SK-N-SH treated with all-trans-retinoic acid at 6 μM for 48 hours (cell line): ENCODE results near the gene CDIP1.

Experiments used
- ATAC-seq: fragments of 200-7000 bp; cut with Tn5 transposase; 3 replicates; pipeline ENCODE4 v1.9.1; 2020; ENCODE audit warnings: mild to moderate bottlenecking, moderate library complexity
- ARNTL ChIP-seq: fragments of 450-650 bp; formaldehyde crosslinking; IDR thresholded peaks from 2 replicates; pipeline ENCODE4 v1.5.0; 2020; ENCODE audit warnings: low read depth, mild to moderate bottlenecking, moderate library complexity, borderline replicate concordance
- BACH2 ChIP-seq: fragments of 250-450 bp; sonication (Bioruptor Pico); IDR thresholded peaks from 2 replicates; pipeline ENCODE4 v1.9.0; 2021; ENCODE audit warnings: mild to moderate bottlenecking, borderline replicate concordance
- GLIS3 ChIP-seq: fragments of 250-450 bp; sonication (Bioruptor Pico); IDR thresholded peaks from 2 replicates; pipeline ENCODE4 v1.5.0; 2020; ENCODE audit warnings: mild to moderate bottlenecking, moderate library complexity
- ISL1 ChIP-seq: fragments of 250-450 bp; sonication (Bioruptor Pico); IDR thresholded peaks from 2 replicates; pipeline ENCODE4 v2.1.2; 2022; ENCODE audit warnings: mild to moderate bottlenecking, moderate library complexity
- OSR1 ChIP-seq: fragments of 250-450 bp; sonication (Bioruptor Pico); IDR thresholded peaks from 2 replicates; pipeline ENCODE4 v1.8.0; 2022; ENCODE audit warnings: moderate library complexity, mild to moderate bottlenecking, inconsistent platforms
- PPARA ChIP-seq: fragments of 250-450 bp; sonication (Bioruptor Pico); IDR thresholded peaks from 2 replicates; pipeline ENCODE4 v1.5.0; 2020; ENCODE audit warnings: mild to moderate bottlenecking, borderline replicate concordance
- RARB ChIP-seq: fragments of 250-450 bp; sonication (Bioruptor Pico); IDR thresholded peaks from 2 replicates; pipeline ENCODE4 v1.8.0; 2021; ENCODE audit warnings: mild to moderate bottlenecking, moderate library complexity
- TCF4 ChIP-seq: fragments of 250-450 bp; sonication (Bioruptor Pico); IDR thresholded peaks from 2 replicates; pipeline ENCODE4 v1.8.0; 2021; ENCODE audit warnings: mild to moderate bottlenecking, moderate library complexity, borderline replicate concordance
- TOX ChIP-seq: fragments of 250-450 bp; sonication (Bioruptor Pico); IDR thresholded peaks from 2 replicates; pipeline ENCODE4 v1.8.0; 2021; ENCODE audit warnings: mild to moderate bottlenecking, moderate library complexity, borderline replicate concordance
- ZC3H10 ChIP-seq: fragments of 250-450 bp; sonication (Bioruptor Pico); IDR thresholded peaks from 2 replicates; pipeline ENCODE4 v1.5.1; 2021; ENCODE audit warnings: mild to moderate bottlenecking, moderate library complexity
- ZFP3 ChIP-seq: fragments of 250-450 bp; sonication (Bioruptor Pico); IDR thresholded peaks from 2 replicates; pipeline ENCODE4 v1.5.0; 2020; ENCODE audit warnings: mild to moderate bottlenecking, moderate library complexity
- ZFP30 ChIP-seq: fragments of 450-650 bp; formaldehyde crosslinking; IDR thresholded peaks from 2 replicates; pipeline ENCODE4 v1.5.0; 2022; ENCODE audit warnings: mild to moderate bottlenecking, moderate library complexity
- ZNF565 ChIP-seq: fragments of 450-650 bp; formaldehyde crosslinking; conservative IDR thresholded peaks from 2 replicates; pipeline ENCODE4 v1.5.0; 2020; ENCODE audit warnings: low read depth, mild to moderate bottlenecking, moderate library complexity
- ZNF70 ChIP-seq: fragments of 450-650 bp; formaldehyde crosslinking; IDR thresholded peaks from 2 replicates; pipeline ENCODE4 v1.5.0; 2020; ENCODE audit warnings: mild to moderate bottlenecking, moderate library complexity
- ZNF8 ChIP-seq: fragments of 450-650 bp; formaldehyde crosslinking; IDR thresholded peaks from 2 replicates; pipeline ENCODE4 v1.5.0; 2020; ENCODE audit warnings: mild to moderate bottlenecking, moderate library complexity
- TF ChIP-seq, protein P1 (sequence below): fragments of 250-450 bp; sonication (Bioruptor Pico); IDR thresholded peaks from 2 replicates; pipeline ENCODE4 v1.5.1; 2020; ENCODE audit warnings: low read depth, mild to moderate bottlenecking, moderate library complexity
- TF ChIP-seq, protein P2 (sequence below): fragments of 250-450 bp; sonication (Bioruptor Pico); IDR thresholded peaks from 2 replicates; pipeline ENCODE4 v1.8.0; 2020; ENCODE audit warnings: mild to moderate bottlenecking, moderate library complexity, borderline replicate concordance
- TF ChIP-seq, protein P3 (sequence below): fragments of 250-450 bp; sonication (Bioruptor Pico); IDR thresholded peaks from 2 replicates; pipeline ENCODE4 v1.5.1; 2021; ENCODE audit warnings: mild to moderate bottlenecking, moderate library complexity
- TF ChIP-seq, protein P4 (sequence below): fragments of 250-450 bp; sonication (Bioruptor Pico); IDR thresholded peaks from 2 replicates; pipeline ENCODE4 v1.5.0; 2020; ENCODE audit warnings: mild to moderate bottlenecking, moderate library complexity
- TF ChIP-seq, protein P5 (sequence below): fragments of 250-450 bp; sonication (Bioruptor Pico); IDR thresholded peaks from 2 replicates; pipeline ENCODE4 v1.8.0; 2021; ENCODE audit warnings: low read depth, mild to moderate bottlenecking, moderate library complexity, borderline replicate concordance

The CDIP1 gene

DNA sequence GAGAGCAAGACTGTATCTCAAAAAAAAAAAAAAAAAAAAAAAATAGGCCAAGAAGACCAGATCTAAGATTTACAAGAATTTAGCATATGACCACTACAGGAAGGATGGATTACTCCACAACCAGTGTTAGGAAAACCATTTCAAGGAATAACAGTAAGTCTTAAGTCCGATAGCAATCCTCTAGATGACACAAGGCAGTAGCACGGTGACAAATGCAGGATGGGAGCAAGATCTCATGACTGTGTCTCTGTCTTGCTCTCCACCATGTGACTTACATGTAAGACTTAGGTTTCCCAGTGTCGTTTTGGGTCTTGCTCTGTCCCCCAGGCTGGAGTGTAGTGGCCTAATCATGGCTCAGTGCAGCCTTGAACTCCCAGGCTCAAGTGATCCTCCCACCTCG lies 45.3 kb upstream of the CDIP1 start:
- TF ChIP-seq, protein P1, sequence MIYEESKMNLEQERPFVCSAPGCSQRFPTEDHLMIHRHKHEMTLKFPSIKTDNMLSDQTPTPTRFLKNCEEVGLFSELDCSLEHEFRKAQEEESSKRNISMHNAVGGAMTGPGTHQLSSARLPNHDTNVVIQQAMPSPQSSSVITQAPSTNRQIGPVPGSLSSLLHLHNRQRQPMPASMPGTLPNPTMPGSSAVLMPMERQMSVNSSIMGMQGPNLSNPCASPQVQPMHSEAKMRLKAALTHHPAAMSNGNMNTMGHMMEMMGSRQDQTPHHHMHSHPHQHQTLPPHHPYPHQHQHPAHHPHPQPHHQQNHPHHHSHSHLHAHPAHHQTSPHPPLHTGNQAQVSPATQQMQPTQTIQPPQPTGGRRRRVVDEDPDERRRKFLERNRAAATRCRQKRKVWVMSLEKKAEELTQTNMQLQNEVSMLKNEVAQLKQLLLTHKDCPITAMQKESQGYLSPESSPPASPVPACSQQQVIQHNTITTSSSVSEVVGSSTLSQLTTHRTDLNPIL (CRISPR knock-in tag) = no peak
- no peak for TF ChIP-seq PPARA (CRISPR knock-in tag)
- no peak for TF ChIP-seq RARB
- no peak for TF ChIP-seq TCF4 (CRISPR knock-in tag)
- no peak for TF ChIP-seq ZFP3
- no peak for TF ChIP-seq GLIS3 (CRISPR knock-in tag)
- no peak for TF ChIP-seq ZNF8 (CRISPR knock-in tag)
- no peak for ATAC-seq

DNA sequence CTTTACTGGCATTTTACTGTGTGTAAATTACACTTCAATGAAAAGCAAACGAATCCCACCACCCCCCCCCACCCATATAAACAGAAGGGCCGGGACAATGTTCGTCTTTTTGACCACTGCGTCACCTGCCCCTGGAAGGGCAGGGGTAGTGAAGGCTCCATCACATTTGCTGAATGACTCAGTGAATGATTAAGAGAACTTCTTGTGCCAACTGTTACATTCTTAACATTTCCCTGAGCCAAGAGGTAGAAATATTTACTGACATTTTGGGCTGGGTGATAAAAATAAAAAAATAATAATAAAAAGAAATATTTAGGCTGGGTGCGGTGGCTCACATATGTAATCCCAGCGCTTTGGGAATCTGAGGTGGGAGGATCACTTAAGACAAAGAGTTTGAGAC lies 41.7 kb upstream of the CDIP1 start:
- no peak for TF ChIP-seq ARNTL (CRISPR knock-in tag)
- TF ChIP-seq BACH2 (CRISPR knock-in tag) = no peak
- TF ChIP-seq TCF4 (CRISPR knock-in tag) = no peak
- TF ChIP-seq ZFP3 = no peak
- ATAC-seq = no peak

GRCh38 chr16:4578961-4579530 lies 40.5 kb upstream of the CDIP1 start:
- no peak for ATAC-seq
- TF ChIP-seq, protein P1 (CRISPR knock-in tag) = no peak
- no peak for TF ChIP-seq ARNTL (CRISPR knock-in tag)
- TF ChIP-seq, protein P2, sequence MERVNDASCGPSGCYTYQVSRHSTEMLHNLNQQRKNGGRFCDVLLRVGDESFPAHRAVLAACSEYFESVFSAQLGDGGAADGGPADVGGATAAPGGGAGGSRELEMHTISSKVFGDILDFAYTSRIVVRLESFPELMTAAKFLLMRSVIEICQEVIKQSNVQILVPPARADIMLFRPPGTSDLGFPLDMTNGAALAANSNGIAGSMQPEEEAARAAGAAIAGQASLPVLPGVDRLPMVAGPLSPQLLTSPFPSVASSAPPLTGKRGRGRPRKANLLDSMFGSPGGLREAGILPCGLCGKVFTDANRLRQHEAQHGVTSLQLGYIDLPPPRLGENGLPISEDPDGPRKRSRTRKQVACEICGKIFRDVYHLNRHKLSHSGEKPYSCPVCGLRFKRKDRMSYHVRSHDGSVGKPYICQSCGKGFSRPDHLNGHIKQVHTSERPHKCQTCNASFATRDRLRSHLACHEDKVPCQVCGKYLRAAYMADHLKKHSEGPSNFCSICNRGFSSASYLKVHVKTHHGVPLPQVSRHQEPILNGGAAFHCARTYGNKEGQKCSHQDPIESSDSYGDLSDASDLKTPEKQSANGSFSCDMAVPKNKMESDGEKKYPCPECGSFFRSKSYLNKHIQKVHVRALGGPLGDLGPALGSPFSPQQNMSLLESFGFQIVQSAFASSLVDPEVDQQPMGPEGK = no peak
- TF ChIP-seq, protein P3, sequence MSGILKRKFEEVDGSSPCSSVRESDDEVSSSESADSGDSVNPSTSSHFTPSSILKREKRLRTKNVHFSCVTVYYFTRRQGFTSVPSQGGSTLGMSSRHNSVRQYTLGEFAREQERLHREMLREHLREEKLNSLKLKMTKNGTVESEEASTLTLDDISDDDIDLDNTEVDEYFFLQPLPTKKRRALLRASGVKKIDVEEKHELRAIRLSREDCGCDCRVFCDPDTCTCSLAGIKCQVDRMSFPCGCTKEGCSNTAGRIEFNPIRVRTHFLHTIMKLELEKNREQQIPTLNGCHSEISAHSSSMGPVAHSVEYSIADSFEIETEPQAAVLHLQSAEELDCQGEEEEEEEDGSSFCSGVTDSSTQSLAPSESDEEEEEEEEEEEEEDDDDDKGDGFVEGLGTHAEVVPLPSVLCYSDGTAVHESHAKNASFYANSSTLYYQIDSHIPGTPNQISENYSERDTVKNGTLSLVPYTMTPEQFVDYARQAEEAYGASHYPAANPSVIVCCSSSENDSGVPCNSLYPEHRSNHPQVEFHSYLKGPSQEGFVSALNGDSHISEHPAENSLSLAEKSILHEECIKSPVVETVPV (CRISPR knock-in tag) = no peak
- TF ChIP-seq OSR1 (CRISPR knock-in tag) = no peak
- no peak for TF ChIP-seq BACH2 (CRISPR knock-in tag)
- TF ChIP-seq TOX (CRISPR knock-in tag) = no peak
- TF ChIP-seq ZNF565 (CRISPR knock-in tag) = no peak
- no peak for TF ChIP-seq ZNF70 (CRISPR knock-in tag)
- no peak for TF ChIP-seq GLIS3 (CRISPR knock-in tag)
- no peak for TF ChIP-seq ZC3H10 (CRISPR knock-in tag)

- ATAC-seq = no peak
- TF ChIP-seq RARB (no peak), ISL1 (no peak), ZFP30 (CRISPR knock-in tag) (no peak), TOX (CRISPR knock-in tag) (no peak), ZFP3 (no peak), ZNF8 (CRISPR knock-in tag) (no peak), OSR1 (CRISPR knock-in tag) (no peak), PPARA (CRISPR knock-in tag) (no peak), ZC3H10 (CRISPR knock-in tag) (no peak), ZNF565 (CRISPR knock-in tag) (no peak), BACH2 (CRISPR knock-in tag) (no peak)
- TF ChIP-seq, protein P4, sequence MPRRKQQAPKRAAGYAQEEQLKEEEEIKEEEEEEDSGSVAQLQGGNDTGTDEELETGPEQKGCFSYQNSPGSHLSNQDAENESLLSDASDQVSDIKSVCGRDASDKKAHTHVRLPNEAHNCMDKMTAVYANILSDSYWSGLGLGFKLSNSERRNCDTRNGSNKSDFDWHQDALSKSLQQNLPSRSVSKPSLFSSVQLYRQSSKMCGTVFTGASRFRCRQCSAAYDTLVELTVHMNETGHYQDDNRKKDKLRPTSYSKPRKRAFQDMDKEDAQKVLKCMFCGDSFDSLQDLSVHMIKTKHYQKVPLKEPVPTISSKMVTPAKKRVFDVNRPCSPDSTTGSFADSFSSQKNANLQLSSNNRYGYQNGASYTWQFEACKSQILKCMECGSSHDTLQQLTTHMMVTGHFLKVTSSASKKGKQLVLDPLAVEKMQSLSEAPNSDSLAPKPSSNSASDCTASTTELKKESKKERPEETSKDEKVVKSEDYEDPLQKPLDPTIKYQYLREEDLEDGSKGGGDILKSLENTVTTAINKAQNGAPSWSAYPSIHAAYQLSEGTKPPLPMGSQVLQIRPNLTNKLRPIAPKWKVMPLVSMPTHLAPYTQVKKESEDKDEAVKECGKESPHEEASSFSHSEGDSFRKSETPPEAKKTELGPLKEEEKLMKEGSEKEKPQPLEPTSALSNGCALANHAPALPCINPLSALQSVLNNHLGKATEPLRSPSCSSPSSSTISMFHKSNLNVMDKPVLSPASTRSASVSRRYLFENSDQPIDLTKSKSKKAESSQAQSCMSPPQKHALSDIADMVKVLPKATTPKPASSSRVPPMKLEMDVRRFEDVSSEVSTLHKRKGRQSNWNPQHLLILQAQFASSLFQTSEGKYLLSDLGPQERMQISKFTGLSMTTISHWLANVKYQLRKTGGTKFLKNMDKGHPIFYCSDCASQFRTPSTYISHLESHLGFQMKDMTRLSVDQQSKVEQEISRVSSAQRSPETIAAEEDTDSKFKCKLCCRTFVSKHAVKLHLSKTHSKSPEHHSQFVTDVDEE (CRISPR knock-in tag) = no peak
- TF ChIP-seq, protein P5, sequence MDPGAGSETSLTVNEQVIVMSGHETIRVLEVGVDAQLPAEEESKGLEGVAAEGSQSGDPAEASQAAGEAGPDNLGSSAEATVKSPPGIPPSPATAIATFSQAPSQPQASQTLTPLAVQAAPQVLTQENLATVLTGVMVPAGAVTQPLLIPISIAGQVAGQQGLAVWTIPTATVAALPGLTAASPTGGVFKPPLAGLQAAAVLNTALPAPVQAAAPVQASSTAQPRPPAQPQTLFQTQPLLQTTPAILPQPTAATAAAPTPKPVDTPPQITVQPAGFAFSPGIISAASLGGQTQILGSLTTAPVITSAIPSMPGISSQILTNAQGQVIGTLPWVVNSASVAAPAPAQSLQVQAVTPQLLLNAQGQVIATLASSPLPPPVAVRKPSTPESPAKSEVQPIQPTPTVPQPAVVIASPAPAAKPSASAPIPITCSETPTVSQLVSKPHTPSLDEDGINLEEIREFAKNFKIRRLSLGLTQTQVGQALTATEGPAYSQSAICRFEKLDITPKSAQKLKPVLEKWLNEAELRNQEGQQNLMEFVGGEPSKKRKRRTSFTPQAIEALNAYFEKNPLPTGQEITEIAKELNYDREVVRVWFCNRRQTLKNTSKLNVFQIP (CRISPR knock-in tag) = no peak
- TF ChIP-seq, protein P1 (CRISPR knock-in tag) = no peak
- TF ChIP-seq, protein P3 (CRISPR knock-in tag) = no peak
Observed at GRCh38 chr16:4576008-4576407, 37.4 kb upstream of the CDIP1 start.
